ENCODE measurements around the gene TEX19.

TEX19 gene

GRCh38 chr17:82318772-82319606 is 40.1 kb upstream of the TEX19 start:
- Mint-ChIP-seq H3K9me3 (no peaks in the 10 kb centered on the region), H3K36me3 (ENCODE audit: low read depth) (peaks cover 8% of the 10 kb centered on the region), H3K4me3 (no peak overlapping the region), H3K27me3 (ENCODE audit: low read depth) (no peaks in the 10 kb centered on the region), H3K27ac (no peak overlapping the region), H3K4me1 (ENCODE audit: low read depth) (peaks cover 12% of the 10 kb centered on the region)

GRCh38 chr17:82319619-82320062 is 39.4 kb upstream of the TEX19 start:
- no peak overlapping the region for H3K27ac Mint-ChIP-seq
- H3K4me3 Mint-ChIP-seq = no peak overlapping the region
- H3K9me3 Mint-ChIP-seq = no peaks in the 10 kb centered on the region
- H3K4me1 Mint-ChIP-seq (ENCODE audit: low read depth) = peaks cover 14% of the 10 kb centered on the region
- peaks cover 8% of the 10 kb centered on the region for H3K36me3 Mint-ChIP-seq (ENCODE audit: low read depth)
- H3K27me3 Mint-ChIP-seq (ENCODE audit: low read depth) = no peaks in the 10 kb centered on the region

- Mint-ChIP-seq H3K9me3 (no peaks in the 10 kb centered on the region), H3K27me3 (ENCODE audit: low read depth) (no peaks in the 10 kb centered on the region), H3K27ac (peak overlapping the region; percentile 71), H3K4me3 (peak overlapping the region; percentile 57), H3K36me3 (ENCODE audit: low read depth) (peaks cover 8% of the 10 kb centered on the region), H3K4me1 (ENCODE audit: low read depth) (peaks cover 19% of the 10 kb centered on the region)
Measured at GRCh38 chr17:82320140-82320840, 38.8 kb upstream of the TEX19 start.

GRCh38 chr17:82320956-82321927 is 37.8 kb upstream of the TEX19 start:
- no peaks in the 10 kb centered on the region for H3K27me3 Mint-ChIP-seq (ENCODE audit: low read depth)
- H3K36me3 Mint-ChIP-seq (ENCODE audit: low read depth) = peaks cover 2% of the 10 kb centered on the region
- no peaks in the 10 kb centered on the region for H3K9me3 Mint-ChIP-seq
- peaks cover 16% of the 10 kb centered on the region for H3K4me1 Mint-ChIP-seq (ENCODE audit: low read depth)
- H3K4me3 Mint-ChIP-seq = peak overlapping the region; percentile 72
- peak overlapping the region; percentile 87 for H3K27ac Mint-ChIP-seq

GRCh38 chr17:82321947-82322466 is 37.0 kb upstream of the TEX19 start:
- H3K27me3 Mint-ChIP-seq (ENCODE audit: low read depth) = no peaks in the 10 kb centered on the region
- H3K27ac Mint-ChIP-seq = peak overlapping the region; percentile 69
- peaks cover 18% of the 10 kb centered on the region for H3K4me1 Mint-ChIP-seq (ENCODE audit: low read depth)
- H3K36me3 Mint-ChIP-seq (ENCODE audit: low read depth) = peaks cover 2% of the 10 kb centered on the region
- peak overlapping the region; percentile 70 for H3K4me3 Mint-ChIP-seq
- no peaks in the 10 kb centered on the region for H3K9me3 Mint-ChIP-seq

- Mint-ChIP-seq H3K4me1 (ENCODE audit: low read depth) (peaks cover 16% of the 10 kb centered on the region), H3K27me3 (ENCODE audit: low read depth) (no peaks in the 10 kb centered on the region), H3K27ac (no peak overlapping the region), H3K4me3 (peak overlapping the region; percentile 70), H3K9me3 (no peaks in the 10 kb centered on the region), H3K36me3 (ENCODE audit: low read depth) (peaks cover 2% of the 10 kb centered on the region)
Measured at GRCh38 chr17:82322526-82323453, 36.3 kb upstream of the TEX19 start.

- Mint-ChIP-seq H3K9me3 (no peaks in the 10 kb centered on the region), H3K4me3 (peak overlapping the region; percentile 5), H3K27me3 (ENCODE audit: low read depth) (no peaks in the 10 kb centered on the region), H3K36me3 (ENCODE audit: low read depth) (peaks cover 2% of the 10 kb centered on the region), H3K27ac (peak overlapping the region; percentile 26), H3K4me1 (ENCODE audit: low read depth) (peaks cover 16% of the 10 kb centered on the region)
Measured at GRCh38 chr17:82323514-82324234, 35.4 kb upstream of the TEX19 start.

GRCh38 chr17:82324566-82325285 is 34.3 kb upstream of the TEX19 start:
- Mint-ChIP-seq H3K4me1 (ENCODE audit: low read depth) (peaks cover 16% of the 10 kb centered on the region), H3K36me3 (ENCODE audit: low read depth) (peaks cover 2% of the 10 kb centered on the region), H3K27ac (peak overlapping the region; percentile 45), H3K27me3 (ENCODE audit: low read depth) (no peaks in the 10 kb centered on the region), H3K4me3 (peak overlapping the region; percentile 3), H3K9me3 (no peaks in the 10 kb centered on the region)

GRCh38 chr17:82325286-82326180 is 33.5 kb upstream of the TEX19 start:
- H3K9me3 Mint-ChIP-seq = no peaks in the 10 kb centered on the region
- peaks cover 16% of the 10 kb centered on the region for H3K4me1 Mint-ChIP-seq (ENCODE audit: low read depth)
- H3K27me3 Mint-ChIP-seq (ENCODE audit: low read depth) = no peaks in the 10 kb centered on the region
- H3K4me3 Mint-ChIP-seq = no peak overlapping the region
- no peak overlapping the region for H3K27ac Mint-ChIP-seq
- peaks cover 2% of the 10 kb centered on the region for H3K36me3 Mint-ChIP-seq (ENCODE audit: low read depth)

GRCh38 chr17:82327289-82327688 is 31.8 kb upstream of the TEX19 start:
- peaks cover under 1% of the 10 kb centered on the region for H3K27me3 Mint-ChIP-seq (ENCODE audit: low read depth)
- H3K4me1 Mint-ChIP-seq (ENCODE audit: low read depth) = peaks cover 10% of the 10 kb centered on the region
- no peak overlapping the region for H3K27ac Mint-ChIP-seq
- no peaks in the 10 kb centered on the region for H3K9me3 Mint-ChIP-seq
- no peaks in the 10 kb centered on the region for H3K36me3 Mint-ChIP-seq (ENCODE audit: low read depth)
- H3K4me3 Mint-ChIP-seq = no peak overlapping the region

- Mint-ChIP-seq H3K27ac (no peak overlapping the region), H3K9me3 (no peaks in the 10 kb centered on the region), H3K4me1 (ENCODE audit: low read depth) (peaks cover 11% of the 10 kb centered on the region), H3K27me3 (ENCODE audit: low read depth) (peaks cover 5% of the 10 kb centered on the region), H3K36me3 (ENCODE audit: low read depth) (no peaks in the 10 kb centered on the region), H3K4me3 (no peak overlapping the region)
Measured at GRCh38 chr17:82327757-82328140, 31.3 kb upstream of the TEX19 start.
